ENCODE results near the gene ATF6. TPM values are rescaled to one million over a fixed set of nuclear protein-coding genes. Genes with fewer than 3 reads are reported as not detected.
A peak's percentile ranks its signal among the peaks of the same experiment; 100 is the strongest.

The ATF6 gene
- total RNA-seq, 3 donors from 2014 or later: 20.0 to 26.2 (median 24.8) TPM

DNA sequence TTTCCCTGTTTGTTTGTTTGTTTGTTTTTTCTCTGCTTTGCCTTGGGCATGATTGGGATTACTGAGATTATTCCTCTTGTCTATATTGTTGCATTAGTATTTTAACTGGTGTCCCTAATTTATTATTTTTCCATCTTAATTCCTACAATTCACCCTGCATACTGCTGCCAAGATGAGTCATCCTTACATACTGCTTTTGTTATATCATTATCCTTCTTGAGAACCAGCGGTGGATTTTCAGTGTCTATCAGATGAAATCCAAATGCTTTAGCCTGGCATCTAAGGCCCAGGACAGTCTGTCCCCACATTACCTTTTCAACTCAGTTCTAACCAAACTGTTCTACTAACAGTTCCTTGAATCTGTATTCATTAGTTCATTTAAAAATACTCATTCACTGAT lies 155.9 kb downstream of the ATF6 start:
- DNase-seq (no peak), ATAC-seq (no peak)
- H3K9me3 Mint-ChIP-seq: no peaks in the 10 kb centered on the region
- peaks cover 24% of the 10 kb centered on the region for H3K4me1 Mint-ChIP-seq (ENCODE audit: low read depth)
- peaks cover 34% of the 10 kb centered on the region for H3K36me3 Mint-ChIP-seq (ENCODE audit: insufficient read depth)
- H3K27me3 Mint-ChIP-seq (ENCODE audit: low read depth): no peaks in the 10 kb centered on the region
- no peak overlapping the region for H3K4me3 Mint-ChIP-seq

DNA sequence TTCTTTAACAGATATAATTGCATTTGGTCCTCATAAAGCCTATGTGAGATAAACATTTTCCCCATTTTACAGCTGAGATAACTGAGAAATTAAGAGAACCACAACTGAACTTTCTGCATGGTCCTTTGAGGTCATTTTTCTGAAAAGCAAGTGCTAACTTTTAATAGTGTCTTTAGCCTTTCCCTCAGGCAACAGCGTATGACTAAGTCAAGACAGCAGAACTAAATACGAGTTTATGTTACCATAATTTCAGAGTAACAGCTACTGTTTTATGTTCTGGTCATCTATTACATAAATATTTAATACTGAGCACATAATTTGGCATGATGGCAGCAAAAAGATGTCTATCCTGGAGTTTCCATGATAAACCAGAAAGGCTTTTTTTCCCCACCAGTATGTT lies 161.9 kb downstream of the ATF6 start:
- peaks cover 22% of the 10 kb centered on the region for H3K36me3 Mint-ChIP-seq (ENCODE audit: insufficient read depth)
- no peaks in the 10 kb centered on the region for H3K27me3 Mint-ChIP-seq (ENCODE audit: low read depth)
- peaks cover 18% of the 10 kb centered on the region for H3K4me1 Mint-ChIP-seq (ENCODE audit: low read depth)
- ATAC-seq (no peak), DNase-seq (no peak)
- no peaks in the 10 kb centered on the region for H3K9me3 Mint-ChIP-seq
- no peak overlapping the region for H3K4me3 Mint-ChIP-seq

DNA sequence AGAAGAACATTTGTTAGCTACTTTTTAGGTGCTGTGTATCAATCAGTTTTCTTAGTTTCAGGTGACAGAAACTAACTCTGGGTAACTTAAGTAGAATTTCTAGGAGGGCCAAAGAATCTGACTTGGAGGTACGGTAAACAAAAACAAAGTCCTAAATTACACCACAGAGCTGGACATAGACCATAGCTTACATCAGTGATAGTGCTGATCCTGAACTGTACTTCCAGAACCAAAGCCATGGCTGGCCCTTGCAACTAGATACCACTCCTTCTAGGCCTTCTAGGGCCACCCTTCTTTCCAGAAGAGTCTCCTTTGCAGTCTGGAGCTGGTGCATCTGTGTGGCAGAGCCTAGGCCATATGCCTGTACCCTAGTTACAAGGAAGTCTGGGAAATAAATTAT lies 163.0 kb downstream of the ATF6 start:
- Mint-ChIP-seq H3K4me3 (no peak overlapping the region), H3K27me3 (ENCODE audit: low read depth) (no peaks in the 10 kb centered on the region), H3K9me3 (no peaks in the 10 kb centered on the region), H3K4me1 (ENCODE audit: low read depth) (peaks cover 28% of the 10 kb centered on the region), H3K36me3 (ENCODE audit: insufficient read depth) (peaks cover 14% of the 10 kb centered on the region)
- ATAC-seq (no peak), DNase-seq (no peak)

DNA sequence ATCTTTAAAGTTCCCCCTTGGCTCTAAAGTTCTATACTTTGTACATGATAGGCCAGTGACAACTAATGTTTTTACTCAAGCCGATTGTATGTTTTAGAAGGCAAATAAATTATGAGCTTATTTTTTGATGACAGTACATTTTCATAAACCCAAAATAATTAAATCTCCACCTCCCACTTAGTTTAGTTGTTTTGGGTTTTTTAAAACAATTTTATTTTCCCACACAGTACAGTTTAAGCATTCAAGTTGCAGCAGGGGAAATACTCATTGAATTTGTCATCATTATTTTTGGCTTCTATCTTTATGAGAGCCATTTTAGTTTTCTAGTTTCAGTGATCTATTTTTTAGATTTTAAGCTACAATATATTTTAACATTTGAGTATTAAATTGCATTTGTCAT lies 163.9 kb downstream of the ATF6 start:
- ATAC-seq: no peak
- no peaks in the 10 kb centered on the region for H3K9me3 Mint-ChIP-seq
- peaks cover 38% of the 10 kb centered on the region for H3K4me1 Mint-ChIP-seq (ENCODE audit: low read depth)

DNA sequence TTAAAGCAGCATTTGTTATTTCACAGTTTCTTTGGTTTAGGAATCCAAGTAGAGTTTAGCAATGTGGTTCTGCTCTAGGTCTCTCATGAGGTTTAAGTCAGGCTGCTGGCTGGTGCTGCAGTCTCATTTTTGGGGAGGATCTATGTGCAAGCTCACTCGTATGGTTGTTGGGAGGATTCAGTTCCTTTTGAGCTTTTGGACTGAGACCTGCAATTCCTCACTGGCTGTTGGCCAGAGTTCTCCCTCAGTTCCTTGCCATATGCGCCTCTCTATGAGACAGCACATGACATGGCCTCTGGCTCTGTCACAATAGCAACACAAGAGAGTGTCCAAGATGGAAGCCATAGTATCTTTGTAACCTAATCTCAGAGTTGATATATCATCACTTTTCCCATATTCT lies 166.5 kb downstream of the ATF6 start:
- DNase-seq: no peak
- no peaks in the 10 kb centered on the region for H3K27me3 Mint-ChIP-seq (ENCODE audit: low read depth)
- H3K4me1 Mint-ChIP-seq (ENCODE audit: low read depth): peaks cover 48% of the 10 kb centered on the region
- peaks cover 14% of the 10 kb centered on the region for H3K36me3 Mint-ChIP-seq (ENCODE audit: insufficient read depth)
- no peaks in the 10 kb centered on the region for H3K9me3 Mint-ChIP-seq
- ATAC-seq: no peak
- H3K4me3 Mint-ChIP-seq: no peak overlapping the region

More for the DNA sequence above, 163.9 kb downstream of the ATF6 start:
- no peak for DNase-seq
- H3K4me3 Mint-ChIP-seq: no peak overlapping the region
- no peaks in the 10 kb centered on the region for H3K27me3 Mint-ChIP-seq (ENCODE audit: low read depth)
- H3K36me3 Mint-ChIP-seq (ENCODE audit: insufficient read depth): peaks cover 17% of the 10 kb centered on the region

DNA sequence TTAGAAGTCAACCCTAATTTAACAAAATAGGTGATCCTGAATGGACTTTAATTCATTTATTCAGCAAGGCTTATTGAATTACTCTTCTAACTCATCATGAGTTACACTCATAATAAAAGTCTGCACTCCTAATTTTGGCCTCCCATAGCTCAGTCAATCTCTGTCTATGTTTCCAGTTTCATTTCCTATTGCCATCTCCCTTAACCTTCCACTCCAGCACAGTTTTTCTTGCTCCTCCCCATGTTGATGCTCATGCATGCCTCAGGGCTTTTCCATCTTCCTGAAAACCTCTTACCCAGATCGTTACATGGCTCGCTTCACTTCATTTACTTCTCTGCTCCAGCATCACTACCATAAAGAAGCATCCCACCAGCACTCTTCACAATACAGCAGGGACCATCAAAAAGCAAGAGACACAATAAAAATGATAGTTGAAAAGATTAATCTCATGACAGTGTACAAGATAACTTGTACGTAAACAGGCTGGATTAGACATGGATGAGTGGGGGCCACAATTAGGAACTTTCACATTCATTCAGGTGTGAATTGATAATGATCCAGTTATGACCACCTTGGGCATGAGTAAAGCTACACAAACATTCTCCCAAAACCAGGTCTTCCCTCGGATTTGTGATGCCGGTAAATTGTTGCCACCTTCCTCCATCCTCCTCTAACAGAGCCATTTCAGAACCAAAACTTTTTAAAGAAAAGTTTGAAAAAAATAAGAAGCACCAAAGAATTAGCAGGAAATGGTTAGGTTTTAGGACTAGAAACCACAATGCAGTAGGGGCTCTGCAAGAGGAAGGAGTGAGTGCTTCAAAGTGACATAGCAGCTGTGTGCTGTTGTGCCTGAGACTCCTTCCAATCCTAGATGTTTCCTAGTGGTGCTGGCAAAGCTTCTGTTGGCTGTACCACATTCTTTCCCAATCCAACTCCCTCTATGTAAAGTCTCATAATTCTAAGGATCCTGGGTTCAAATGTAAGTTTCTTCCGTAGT lies 167.8 kb downstream of the ATF6 start:
- no peak for DNase-seq

DNA sequence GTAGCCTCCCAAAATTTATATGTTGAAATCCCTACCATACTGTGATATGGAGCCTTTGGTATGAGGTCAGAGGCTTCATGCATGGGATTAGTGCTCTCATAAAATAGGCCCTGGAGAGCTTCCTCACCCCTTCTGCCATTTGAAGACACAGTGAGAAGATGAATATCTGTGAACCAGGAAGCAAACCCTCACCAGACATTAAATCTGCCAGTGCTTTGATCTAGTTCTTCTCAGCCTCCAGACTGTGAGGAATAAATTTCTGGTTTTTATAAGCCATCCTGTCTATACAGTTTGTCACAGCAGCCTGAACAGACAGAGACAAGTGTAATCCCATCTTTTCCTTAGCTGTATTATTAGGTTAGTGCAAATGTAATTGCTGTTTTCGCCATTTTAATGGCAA lies 169.1 kb downstream of the ATF6 start:
- H3K27me3 Mint-ChIP-seq (ENCODE audit: low read depth): no peaks in the 10 kb centered on the region
- H3K36me3 Mint-ChIP-seq (ENCODE audit: insufficient read depth): peaks cover 13% of the 10 kb centered on the region
- no peaks in the 10 kb centered on the region for H3K9me3 Mint-ChIP-seq
- no peak for ATAC-seq
- no peak for DNase-seq
- no peak overlapping the region for H3K4me3 Mint-ChIP-seq
- peaks cover 40% of the 10 kb centered on the region for H3K4me1 Mint-ChIP-seq (ENCODE audit: low read depth)

More for the DNA sequence above, 167.8 kb downstream of the ATF6 start:
- H3K4me3 Mint-ChIP-seq: peak overlapping the region; percentile 1
- no peaks in the 10 kb centered on the region for H3K9me3 Mint-ChIP-seq
- peaks cover 14% of the 10 kb centered on the region for H3K36me3 Mint-ChIP-seq (ENCODE audit: insufficient read depth)
- peaks cover 44% of the 10 kb centered on the region for H3K4me1 Mint-ChIP-seq (ENCODE audit: low read depth)
- peak; percentile 70 to 77 for ATAC-seq
- H3K27me3 Mint-ChIP-seq (ENCODE audit: low read depth): no peaks in the 10 kb centered on the region

DNA sequence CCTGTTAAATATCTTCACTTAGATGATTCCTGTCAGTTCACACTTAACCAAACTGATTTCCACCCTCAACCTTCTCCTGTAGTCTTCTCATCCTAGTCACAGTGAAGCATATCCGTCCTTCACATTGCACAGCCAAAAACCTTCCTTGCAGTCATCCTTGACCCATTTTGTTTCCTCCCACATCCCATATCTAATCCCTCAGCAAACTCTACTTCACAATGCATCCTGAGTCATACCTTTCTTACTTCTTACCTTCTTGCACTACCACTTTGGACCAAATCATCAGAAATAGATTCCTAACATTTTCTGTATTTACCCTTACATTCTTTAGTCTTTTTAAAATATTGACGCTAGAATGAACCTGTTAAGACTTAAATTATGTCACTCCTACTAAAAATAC lies 170.7 kb downstream of the ATF6 start:
- Mint-ChIP-seq H3K4me3 (no peak overlapping the region), H3K9me3 (no peaks in the 10 kb centered on the region), H3K27me3 (ENCODE audit: low read depth) (no peaks in the 10 kb centered on the region), H3K36me3 (ENCODE audit: insufficient read depth) (peaks cover 21% of the 10 kb centered on the region), H3K4me1 (ENCODE audit: low read depth) (peaks cover 40% of the 10 kb centered on the region)
- ATAC-seq (no peak), DNase-seq (no peak)

DNA sequence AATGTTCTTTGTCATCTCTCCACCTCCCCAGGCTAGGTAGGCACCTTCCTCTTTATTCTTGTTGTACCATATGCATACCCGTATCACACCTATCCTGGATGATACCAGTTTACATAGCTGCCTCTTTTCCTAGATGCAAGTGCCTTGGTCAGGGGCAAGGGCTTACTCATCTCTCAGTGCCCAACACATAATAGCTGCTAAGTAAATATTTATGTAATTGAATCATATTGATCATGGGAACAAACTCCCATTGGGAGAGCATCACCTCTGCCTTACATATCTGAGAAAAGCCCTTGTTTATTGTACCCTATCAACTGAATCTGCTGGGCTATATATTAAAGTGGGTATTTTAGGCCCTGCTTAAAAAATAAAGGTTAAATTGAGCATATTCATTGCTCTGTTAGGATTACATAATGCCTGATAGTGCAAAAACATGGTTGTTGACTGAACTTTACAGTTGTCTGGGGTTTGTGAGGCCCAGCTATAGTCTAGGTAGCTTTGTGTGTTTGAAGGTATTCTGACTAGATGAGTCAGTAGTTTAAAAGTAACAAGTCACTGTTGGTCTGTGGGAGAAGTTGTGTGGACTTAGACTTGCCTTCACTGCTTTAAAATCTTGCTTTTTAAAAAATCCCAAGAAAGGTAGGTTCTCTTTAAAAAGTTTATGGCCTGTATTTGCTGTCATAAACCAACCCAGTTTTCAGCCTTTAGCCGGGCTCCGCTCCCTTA lies 174.9 kb downstream of the ATF6 start:
- Mint-ChIP-seq H3K27me3 (ENCODE audit: low read depth) (no peaks in the 10 kb centered on the region), H3K4me1 (ENCODE audit: low read depth) (peaks cover 5% of the 10 kb centered on the region), H3K4me3 (no peak overlapping the region), H3K36me3 (ENCODE audit: insufficient read depth) (peaks cover 44% of the 10 kb centered on the region), H3K9me3 (no peaks in the 10 kb centered on the region)
- no peak for DNase-seq
- no peak for ATAC-seq

DNA sequence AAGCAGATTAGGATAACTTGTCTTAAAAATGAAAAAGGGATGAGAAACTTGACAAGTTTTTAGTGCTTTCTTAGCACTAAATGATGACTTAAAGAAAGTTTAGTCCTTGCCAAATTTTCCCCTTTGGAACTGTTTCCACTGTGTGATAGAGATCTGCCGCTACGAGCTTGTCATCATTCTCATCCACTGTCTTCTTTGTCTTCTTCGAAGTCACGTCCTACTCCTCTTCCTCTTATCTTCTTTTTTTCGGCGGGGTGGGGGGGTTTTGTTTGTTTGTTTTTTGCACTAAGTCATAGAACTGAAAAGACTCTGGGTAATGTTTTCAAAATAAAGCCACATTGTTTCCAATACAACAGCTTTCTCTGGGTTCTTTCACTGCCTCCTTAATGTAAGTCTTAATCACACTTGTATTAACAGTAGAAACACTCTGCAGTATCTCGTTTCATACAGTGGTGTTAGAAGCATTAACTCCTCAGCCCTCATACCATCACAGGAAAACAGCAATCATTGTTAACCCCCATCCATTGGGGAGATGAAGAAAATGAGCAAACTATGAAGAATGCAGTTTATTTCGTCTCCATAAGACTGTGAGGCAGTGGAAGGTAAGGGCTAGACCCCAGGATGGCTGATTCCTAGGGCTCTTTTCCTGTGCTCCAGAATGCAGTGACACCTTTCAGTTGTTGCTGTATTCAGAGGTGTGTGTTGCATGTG lies 175.8 kb downstream of the ATF6 start:
- Mint-ChIP-seq H3K9me3 (no peaks in the 10 kb centered on the region), H3K36me3 (ENCODE audit: insufficient read depth) (peaks cover 41% of the 10 kb centered on the region), H3K4me3 (no peak overlapping the region), H3K27me3 (ENCODE audit: low read depth) (no peaks in the 10 kb centered on the region), H3K4me1 (ENCODE audit: low read depth) (peaks cover 2% of the 10 kb centered on the region)
- DNase-seq: no peak
- no peak for ATAC-seq

DNA sequence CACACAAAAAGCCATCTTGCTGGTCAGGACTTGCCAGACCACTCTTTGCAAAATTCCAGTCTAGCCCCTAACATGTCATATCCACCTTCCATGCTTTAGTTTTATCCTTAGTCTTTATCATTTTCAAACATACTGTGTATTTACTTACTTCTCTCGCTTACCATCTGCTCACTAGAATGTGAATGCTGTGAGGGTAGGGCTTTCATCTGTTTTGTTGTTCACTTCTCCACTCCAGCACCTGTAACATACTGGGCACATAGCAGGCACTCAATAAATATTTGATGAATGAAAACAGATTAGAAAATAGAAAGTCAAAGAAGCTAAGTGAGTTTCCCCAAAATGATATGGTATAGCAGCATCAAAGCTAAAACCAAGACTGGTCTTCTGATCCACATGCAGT lies 177.6 kb downstream of the ATF6 start:
- no peak for DNase-seq
- H3K36me3 Mint-ChIP-seq (ENCODE audit: insufficient read depth): peaks cover 46% of the 10 kb centered on the region
- H3K4me3 Mint-ChIP-seq: no peak overlapping the region
- H3K27me3 Mint-ChIP-seq (ENCODE audit: low read depth): no peaks in the 10 kb centered on the region
- H3K9me3 Mint-ChIP-seq: no peaks in the 10 kb centered on the region
- H3K4me1 Mint-ChIP-seq (ENCODE audit: low read depth): peaks cover 3% of the 10 kb centered on the region
- ATAC-seq: no peak

DNA sequence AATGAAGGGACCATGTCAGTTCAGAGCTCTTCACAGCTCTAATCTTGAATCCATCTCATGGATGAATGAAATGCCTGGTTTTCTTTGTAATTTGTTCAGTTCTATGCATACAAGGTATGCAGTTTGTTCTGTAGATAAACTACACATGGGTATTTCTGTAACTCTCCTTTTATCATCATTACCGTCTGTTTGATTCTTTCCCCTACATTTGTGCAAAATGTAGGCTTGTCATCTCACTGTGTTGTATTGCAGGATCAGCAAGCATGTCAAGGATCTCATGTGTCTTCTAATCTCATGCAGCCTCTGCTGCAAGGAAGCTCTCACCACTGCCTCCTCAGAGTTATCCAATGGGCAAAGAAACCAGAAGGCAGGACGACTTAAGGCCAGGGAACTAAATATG lies 178.3 kb downstream of the ATF6 start:
- no peak for DNase-seq
- H3K36me3 Mint-ChIP-seq (ENCODE audit: insufficient read depth): peaks cover 49% of the 10 kb centered on the region
- ATAC-seq: no peak
- H3K4me3 Mint-ChIP-seq: no peak overlapping the region
- H3K9me3 Mint-ChIP-seq: no peaks in the 10 kb centered on the region
- H3K4me1 Mint-ChIP-seq (ENCODE audit: low read depth): peaks cover 3% of the 10 kb centered on the region
- H3K27me3 Mint-ChIP-seq (ENCODE audit: low read depth): no peaks in the 10 kb centered on the region

DNA sequence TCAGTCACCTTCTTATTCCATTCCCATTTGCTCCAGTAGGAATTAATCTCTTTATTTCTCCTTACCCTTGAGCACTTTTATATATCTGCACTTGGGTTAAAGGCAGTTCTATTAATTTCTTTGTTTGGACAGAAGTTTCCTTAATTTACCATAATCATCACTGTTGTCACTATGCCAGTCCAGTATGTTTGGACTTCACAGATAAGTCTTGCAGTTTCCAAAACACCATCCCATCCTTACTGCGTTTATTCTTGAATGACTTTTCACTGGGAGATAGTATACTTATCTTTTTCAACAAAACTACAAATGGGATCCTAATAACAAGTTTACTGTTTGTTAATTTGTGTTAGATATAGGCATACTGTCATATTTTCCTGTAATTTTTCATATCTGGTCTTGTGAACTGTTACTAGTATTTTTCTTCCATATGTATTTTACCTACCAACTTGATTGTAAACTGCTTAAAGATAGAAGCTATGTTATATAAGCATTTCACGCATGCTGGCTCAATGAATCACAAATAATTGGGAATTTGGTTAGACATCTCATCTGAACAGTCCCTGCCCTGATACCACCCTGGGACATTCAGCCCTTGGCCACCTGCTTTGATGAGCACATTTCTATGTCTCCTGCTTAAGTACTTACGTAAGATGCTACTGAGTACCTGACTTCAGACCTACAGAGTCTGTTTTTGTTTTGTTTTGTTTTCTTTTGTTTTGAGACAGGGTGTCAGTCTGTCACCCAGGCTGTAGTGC lies 179.4 kb downstream of the ATF6 start:
- H3K4me1 Mint-ChIP-seq (ENCODE audit: low read depth): peaks cover 3% of the 10 kb centered on the region
- H3K9me3 Mint-ChIP-seq: no peaks in the 10 kb centered on the region
- ATAC-seq (no peak), DNase-seq (no peak)
- H3K4me3 Mint-ChIP-seq: no peak overlapping the region
- no peaks in the 10 kb centered on the region for H3K27me3 Mint-ChIP-seq (ENCODE audit: low read depth)
- peaks cover 49% of the 10 kb centered on the region for H3K36me3 Mint-ChIP-seq (ENCODE audit: insufficient read depth)

All from activated T-cell treated with anti-CD3 and anti-CD28 coated beads, Interleukin-2, amount 50 U/mL, for 4 hours (primary cell).